Ishikawa (cell line): ENCODE data around the gene RASAL2.

ENCODE experiments used
- CEBPB ChIP-seq: IDR thresholded peaks from 2 replicates; pipeline ENCODE4 v1.6.1; 2012
- CREB1 ChIP-seq: IDR thresholded peaks from 2 replicates; pipeline ENCODE4 v1.6.1; 2012; ENCODE audit warnings: low read depth
- EGR1 ChIP-seq: IDR thresholded peaks from 2 replicates; pipeline ENCODE4 v1.6.1; 2012
- EP300 ChIP-seq: IDR thresholded peaks from 2 replicates; pipeline ENCODE4 v1.6.1; 2012; ENCODE audit warnings: borderline replicate concordance
- FOXM1 ChIP-seq: IDR thresholded peaks from 2 replicates; pipeline ENCODE4 v1.6.1; 2012; ENCODE audit warnings: low read depth, borderline replicate concordance
- MAX ChIP-seq: IDR thresholded peaks from 2 replicates; pipeline ENCODE4 v1.6.1; 2012
- NFIC ChIP-seq: IDR thresholded peaks from 2 replicates; pipeline ENCODE4 v1.6.1; 2012
- RAD21 ChIP-seq: IDR thresholded peaks from 2 replicates; pipeline ENCODE4 v1.6.1; 2012; ENCODE audit warnings: low read depth
- TAF1 ChIP-seq: IDR thresholded peaks from 2 replicates; pipeline ENCODE4 v1.6.1; 2012; ENCODE audit warnings: low read depth, mild to moderate bottlenecking
- TCF12 ChIP-seq: IDR thresholded peaks from 2 replicates; pipeline ENCODE4 v1.6.1; 2012; ENCODE audit warnings: low read depth
- TEAD4 ChIP-seq: IDR thresholded peaks from 2 replicates; pipeline ENCODE4 v1.6.1; 2012
- USF1 ChIP-seq: IDR thresholded peaks from 2 replicates; pipeline ENCODE4 v1.6.1; 2012
- YY1 ChIP-seq: IDR thresholded peaks from 2 replicates; pipeline ENCODE4 v1.6.1; 2012; ENCODE audit warnings: low read depth
- ZBTB7A ChIP-seq: IDR thresholded peaks from 2 replicates; pipeline ENCODE4 v1.6.1; 2012; ENCODE audit warnings: low read depth
- TF ChIP-seq, protein P1 (sequence below): IDR thresholded peaks from 2 replicates; pipeline ENCODE4 v1.6.1; 2012; ENCODE audit warnings: low read depth, mild to moderate bottlenecking

The RASAL2 gene

GRCh38 chr1:178150610-178151009, 56.7 kb downstream of the RASAL2 start:
- TF ChIP-seq USF1 (no peak), EP300 (no peak), YY1 (no peak), TAF1 (no peak), EGR1 (no peak)
- TF ChIP-seq, protein P1, sequence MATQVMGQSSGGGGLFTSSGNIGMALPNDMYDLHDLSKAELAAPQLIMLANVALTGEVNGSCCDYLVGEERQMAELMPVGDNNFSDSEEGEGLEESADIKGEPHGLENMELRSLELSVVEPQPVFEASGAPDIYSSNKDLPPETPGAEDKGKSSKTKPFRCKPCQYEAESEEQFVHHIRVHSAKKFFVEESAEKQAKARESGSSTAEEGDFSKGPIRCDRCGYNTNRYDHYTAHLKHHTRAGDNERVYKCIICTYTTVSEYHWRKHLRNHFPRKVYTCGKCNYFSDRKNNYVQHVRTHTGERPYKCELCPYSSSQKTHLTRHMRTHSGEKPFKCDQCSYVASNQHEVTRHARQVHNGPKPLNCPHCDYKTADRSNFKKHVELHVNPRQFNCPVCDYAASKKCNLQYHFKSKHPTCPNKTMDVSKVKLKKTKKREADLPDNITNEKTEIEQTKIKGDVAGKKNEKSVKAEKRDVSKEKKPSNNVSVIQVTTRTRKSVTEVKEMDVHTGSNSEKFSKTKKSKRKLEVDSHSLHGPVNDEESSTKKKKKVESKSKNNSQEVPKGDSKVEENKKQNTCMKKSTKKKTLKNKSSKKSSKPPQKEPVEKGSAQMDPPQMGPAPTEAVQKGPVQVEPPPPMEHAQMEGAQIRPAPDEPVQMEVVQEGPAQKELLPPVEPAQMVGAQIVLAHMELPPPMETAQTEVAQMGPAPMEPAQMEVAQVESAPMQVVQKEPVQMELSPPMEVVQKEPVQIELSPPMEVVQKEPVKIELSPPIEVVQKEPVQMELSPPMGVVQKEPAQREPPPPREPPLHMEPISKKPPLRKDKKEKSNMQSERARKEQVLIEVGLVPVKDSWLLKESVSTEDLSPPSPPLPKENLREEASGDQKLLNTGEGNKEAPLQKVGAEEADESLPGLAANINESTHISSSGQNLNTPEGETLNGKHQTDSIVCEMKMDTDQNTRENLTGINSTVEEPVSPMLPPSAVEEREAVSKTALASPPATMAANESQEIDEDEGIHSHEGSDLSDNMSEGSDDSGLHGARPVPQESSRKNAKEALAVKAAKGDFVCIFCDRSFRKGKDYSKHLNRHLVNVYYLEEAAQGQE: no peak

DNA sequence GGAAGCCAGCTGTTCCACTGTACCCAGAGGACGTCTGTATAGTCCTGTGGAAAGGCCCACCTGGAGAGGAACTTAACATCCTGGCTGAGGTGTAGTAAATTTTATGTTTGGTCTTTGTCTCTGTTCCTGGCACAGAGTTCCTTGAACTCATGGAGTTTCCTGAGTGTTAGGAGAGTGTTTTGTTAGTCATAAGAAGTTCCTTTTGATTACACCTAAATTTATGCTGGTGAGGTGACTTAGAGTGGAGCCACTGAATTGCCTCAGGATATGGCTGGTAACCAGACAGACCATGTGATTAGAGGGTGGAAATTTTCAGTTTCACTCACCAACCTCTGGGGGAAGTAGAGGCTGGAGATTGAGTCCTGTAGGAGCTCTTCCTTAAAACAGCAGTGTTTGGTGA, 57.9 kb downstream of the RASAL2 start:
- no peak for TF ChIP-seq TAF1
- TF ChIP-seq TCF12: no peak
- no peak for TF ChIP-seq CREB1
- no peak for TF ChIP-seq YY1
- TF ChIP-seq RAD21: no peak
- TF ChIP-seq FOXM1: no peak
- TF ChIP-seq, protein P1: no peak
- no peak for TF ChIP-seq MAX
- no peak for TF ChIP-seq ZBTB7A
- TF ChIP-seq TEAD4: no peak
- no peak for TF ChIP-seq EGR1

DNA sequence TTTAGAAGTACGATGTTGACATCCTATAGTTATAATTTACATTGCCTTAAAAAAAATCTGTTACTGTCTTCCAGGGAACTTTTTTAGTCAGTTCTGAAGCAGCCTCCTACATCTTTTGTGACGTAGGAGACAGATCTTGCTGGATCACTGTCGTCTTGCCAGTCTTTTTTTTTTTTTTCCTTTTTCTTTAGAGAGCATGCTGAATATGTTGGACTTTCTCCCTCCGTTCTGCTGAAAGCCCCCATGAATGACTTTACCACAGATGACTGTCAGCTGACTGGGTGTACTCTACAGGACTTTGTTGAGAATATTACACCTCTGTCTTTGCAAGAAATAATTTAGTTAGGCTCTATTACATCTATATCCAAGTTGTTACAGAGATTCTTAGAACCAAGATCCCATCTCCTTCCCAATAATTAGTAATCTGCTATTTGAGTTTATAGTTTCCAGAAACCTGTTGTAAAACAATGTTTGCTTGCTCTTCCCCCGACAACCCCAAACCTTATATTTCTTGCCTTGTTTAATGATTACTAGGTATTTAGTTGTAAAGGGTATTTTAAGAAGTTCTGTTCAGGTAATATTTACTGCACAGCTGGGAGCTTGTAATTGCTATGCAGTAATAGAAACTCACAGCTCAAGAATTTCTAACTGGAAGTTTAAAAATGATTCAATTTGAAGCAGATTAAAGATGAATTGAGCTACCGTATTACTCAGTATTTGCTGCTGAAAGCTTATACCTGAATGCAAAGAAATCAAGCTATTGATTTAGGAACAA, 61.8 kb downstream of the RASAL2 start:
- TF ChIP-seq CEBPB (no peak), RAD21 (no peak), ZBTB7A (no peak), USF1 (no peak), NFIC (no peak), FOXM1 (no peak), TCF12 (no peak), TEAD4 (no peak), EGR1 (no peak), EP300 (no peak), CREB1 (no peak), YY1 (no peak), MAX (no peak)
- TF ChIP-seq, protein P1: no peak

GRCh38 chr1:178160736-178161475, 67.0 kb downstream of the RASAL2 start:
- TF ChIP-seq ZBTB7A: no peak
- TF ChIP-seq TAF1: no peak
- TF ChIP-seq CEBPB: no peak
- no peak for TF ChIP-seq MAX
- TF ChIP-seq YY1: no peak
- TF ChIP-seq, protein P1: no peak
- TF ChIP-seq TEAD4: no peak
- TF ChIP-seq EGR1: no peak
- no peak for TF ChIP-seq EP300
- TF ChIP-seq TCF12: no peak
- no peak for TF ChIP-seq CREB1
